ENCODE measurements around the gene HES6. TPM values are rescaled to one million over a fixed set of nuclear protein-coding genes. Genes with fewer than 3 reads are reported as not detected.

The HES6 gene
- total RNA-seq, 4 donors from 2014 or later = 5.3 to 9.1 (median 5.6) TPM

- DNase-seq (ENCODE audit: low spot score) = no peak
- no peak for TF ChIP-seq CTCF (IDR thresholded peaks at IDR 0.05)
Observed at GRCh38 chr2:238252766-238253630, 13.2 kb upstream of the HES6 start.

GRCh38 chr2:238251986-238252385 is 12.1 kb upstream of the HES6 start:
- no peak for DNase-seq (ENCODE audit: low spot score)
- no peak for TF ChIP-seq CTCF (IDR thresholded peaks at IDR 0.05)
- ATAC-seq (ENCODE audit: low FRiP score) = no peak

More at GRCh38 chr2:238252766-238253630, 13.2 kb upstream of the HES6 start:
- no peak for ATAC-seq (ENCODE audit: low FRiP score)

- ATAC-seq (ENCODE audit: low FRiP score) (no peak), DNase-seq (ENCODE audit: low spot score) (no peak)
- TF ChIP-seq CTCF (IDR thresholded peaks at IDR 0.05) = no peak
Observed at GRCh38 chr2:238251331-238251730, 11.5 kb upstream of the HES6 start.

GRCh38 chr2:238250896-238251295 is 11.1 kb upstream of the HES6 start:
- DNase-seq (ENCODE audit: low spot score) = no peak

GRCh38 chr2:238247841-238248453 is 8.1 kb upstream of the HES6 start:
- DNase-seq (ENCODE audit: low spot score) = no peak
- no peak for TF ChIP-seq CTCF (IDR thresholded peaks at IDR 0.05)
- no peak for ATAC-seq (ENCODE audit: low FRiP score)

More at GRCh38 chr2:238250896-238251295, 11.1 kb upstream of the HES6 start:
- TF ChIP-seq CTCF (IDR thresholded peaks at IDR 0.05) = no peak
- no peak for ATAC-seq (ENCODE audit: low FRiP score)

GRCh38 chr2:238247002-238247822 is 7.4 kb upstream of the HES6 start:
- no peak for DNase-seq (ENCODE audit: low spot score)
- no peak for ATAC-seq (ENCODE audit: low FRiP score)
- TF ChIP-seq CTCF (IDR thresholded peaks at IDR 0.05) = no peak
